Measurements from ENCODE around the gene CLEC5A. TPM values are rescaled to one million over a fixed set of nuclear protein-coding genes. Genes with fewer than 3 reads are reported as not detected.
"Not testable (repeated sequence)": the region's sequence is repeated elsewhere in the genome, so short reads cannot be mapped to it uniquely, and the experiment has no call there.

CLEC5A gene
- total RNA-seq, 2 experiments from 2014 or later = not detected

DNA sequence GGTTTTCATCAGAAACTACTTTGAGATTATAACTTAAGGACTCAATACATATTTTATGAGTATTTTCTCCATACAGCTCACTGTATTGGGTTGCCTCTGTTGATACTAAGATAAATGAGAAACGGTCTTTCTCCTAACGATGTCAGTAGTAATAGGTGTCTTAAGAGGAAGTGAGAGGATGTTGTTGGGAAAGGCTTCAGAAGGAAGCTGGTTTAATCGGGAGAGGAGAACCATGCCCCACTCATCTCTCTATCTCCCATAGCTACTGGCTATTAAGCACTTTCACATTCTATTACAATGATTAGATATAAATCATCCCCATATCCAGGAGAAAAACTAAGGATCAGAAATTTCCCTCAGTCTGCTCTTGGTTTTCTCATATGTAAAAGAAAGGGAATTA is 2.0 kb downstream of the CLEC5A start:
- Mint-ChIP-seq H3K27ac (no peak overlapping the region), H3K9me3 (peaks cover 19% of the 10 kb centered on the region), H3K36me3 (no peaks in the 10 kb centered on the region), H3K4me1 (ENCODE audit: low read depth) (no peaks in the 10 kb centered on the region), H3K4me3 (no peak overlapping the region), H3K27me3 (peaks cover 1% of the 10 kb centered on the region)
- ChIA-PET POLR2A (interaction anchor here (0.6 kb wide), 1 partner anchor 62 kb away, joined by 3 read pairs; no protein-coding TSS in a partner anchor), CTCF (interaction anchor here (0.6 kb wide), 1 partner anchor 31 kb away, joined by 5 read pairs; no protein-coding TSS in a partner anchor)
- no peak for DNase-seq
- intact Hi-C loops (cut with micrococcal nuclease) = no loop called here

DNA sequence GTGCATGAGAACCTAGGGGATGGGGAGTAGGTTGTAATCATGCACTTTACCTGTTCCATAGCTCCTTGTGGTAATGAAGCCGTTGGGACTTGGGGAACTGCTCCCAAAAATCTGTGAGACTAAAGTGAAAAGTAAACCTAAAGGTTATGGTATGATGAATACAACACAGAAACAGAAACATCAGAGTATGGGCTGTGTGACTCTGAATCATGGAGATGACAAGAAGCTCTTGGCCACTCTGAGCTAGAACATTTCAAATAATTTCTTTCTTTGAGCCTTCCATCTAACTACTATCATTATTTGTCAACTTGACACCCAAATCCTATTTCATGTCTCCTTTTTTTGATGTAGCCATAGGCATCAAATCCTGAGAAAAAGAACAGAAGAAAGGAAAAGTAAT is 2.9 kb downstream of the CLEC5A start:
- Mint-ChIP-seq H3K4me3 (no peak overlapping the region), H3K4me1 (ENCODE audit: low read depth) (no peaks in the 10 kb centered on the region), H3K36me3 (no peaks in the 10 kb centered on the region), H3K27ac (no peak overlapping the region), H3K27me3 (peaks cover 1% of the 10 kb centered on the region), H3K9me3 (peaks cover 24% of the 10 kb centered on the region)
- ChIA-PET POLR2A (no interaction called here), CTCF (no interaction called here)
- intact Hi-C loops (cut with micrococcal nuclease) = no loop called here
- DNase-seq = no peak

DNA sequence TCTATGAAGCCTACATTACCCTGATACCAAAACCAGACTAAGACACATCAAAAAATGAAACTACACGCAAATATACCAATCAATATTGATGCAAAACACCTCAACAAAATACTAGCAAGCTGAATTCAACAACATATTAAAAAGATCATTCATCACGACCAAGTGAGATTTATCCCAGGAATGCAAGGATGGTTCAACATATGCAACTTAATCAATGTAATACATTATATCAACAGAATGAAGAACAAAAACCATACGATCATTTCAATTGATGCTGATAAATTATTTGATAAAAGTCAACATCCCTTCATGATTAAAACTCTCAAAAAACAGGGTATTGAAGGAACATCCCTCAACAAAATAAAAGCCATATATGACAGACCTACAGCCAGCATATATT is 5.7 kb downstream of the CLEC5A start:
- Mint-ChIP-seq H3K4me1 (ENCODE audit: low read depth) (no peaks in the 10 kb centered on the region), H3K4me3 (no peak overlapping the region), H3K27me3 (no peaks in the 10 kb centered on the region), H3K27ac (no peak overlapping the region), H3K36me3 (no peaks in the 10 kb centered on the region), H3K9me3 (peaks cover 28% of the 10 kb centered on the region)
- intact Hi-C loops (cut with micrococcal nuclease) = no loop called here
- ChIA-PET CTCF (no interaction called here), POLR2A (no interaction called here)
- DNase-seq = no peak

DNA sequence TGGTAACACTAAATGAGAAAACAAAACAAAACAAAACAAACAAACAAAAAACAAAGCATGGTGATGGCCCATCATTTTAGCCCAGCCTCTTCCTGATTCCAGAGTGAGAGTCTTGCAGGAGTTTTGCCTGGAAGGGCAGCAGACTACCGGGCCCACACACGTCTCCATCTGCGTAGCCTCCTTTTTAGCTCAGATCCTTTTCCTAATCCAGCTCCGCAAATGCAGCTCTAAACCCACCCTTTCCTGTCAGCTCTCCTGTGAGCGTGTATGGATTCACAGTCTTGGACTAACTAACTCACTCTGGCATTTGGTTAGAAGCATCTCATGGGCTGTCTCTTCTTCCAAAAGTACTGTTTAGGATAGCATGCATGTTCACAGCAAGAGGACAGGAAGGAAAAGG is 16.6 kb downstream of the CLEC5A start:
- Mint-ChIP-seq H3K27me3 (peaks cover 3% of the 10 kb centered on the region), H3K4me1 (ENCODE audit: low read depth) (no peaks in the 10 kb centered on the region), H3K4me3 (no peak overlapping the region), H3K36me3 (no peaks in the 10 kb centered on the region), H3K27ac (no peak overlapping the region), H3K9me3 (peaks cover 5% of the 10 kb centered on the region)
- ChIA-PET CTCF (interaction anchor here (0.6 kb wide), 1 partner anchor 72 kb away, joined by 4 read pairs; no protein-coding TSS in a partner anchor), POLR2A (no interaction called here)
- intact Hi-C loops (cut with micrococcal nuclease) = no loop called here
- DNase-seq = no peak

DNA sequence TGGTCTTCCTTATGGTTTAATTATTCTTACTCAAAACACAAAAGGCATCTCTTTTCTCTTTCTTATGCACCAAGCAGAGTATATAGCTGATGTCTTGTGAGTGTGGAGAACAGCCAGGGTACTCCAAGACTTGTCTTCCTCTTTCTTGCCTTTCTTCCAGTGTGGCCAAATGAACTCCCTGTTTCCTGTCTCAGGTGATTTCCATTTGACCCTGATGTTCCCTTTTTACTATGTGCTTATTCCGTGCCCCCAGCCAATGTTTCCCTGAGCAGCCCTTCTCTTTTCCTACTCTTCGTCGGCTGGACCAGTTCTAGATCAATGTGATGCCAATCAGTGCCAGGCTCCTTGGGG is 18.0 kb downstream of the CLEC5A start:
- no peak for DNase-seq
- Mint-ChIP-seq H3K4me3 (no peak overlapping the region), H3K4me1 (ENCODE audit: low read depth) (no peaks in the 10 kb centered on the region), H3K9me3 (peaks cover 5% of the 10 kb centered on the region), H3K36me3 (no peaks in the 10 kb centered on the region), H3K27ac (no peak overlapping the region), H3K27me3 (peaks cover 3% of the 10 kb centered on the region)
- ChIA-PET POLR2A (no interaction called here), CTCF (no interaction called here)
- intact Hi-C loops (cut with micrococcal nuclease) = no loop called here

DNA sequence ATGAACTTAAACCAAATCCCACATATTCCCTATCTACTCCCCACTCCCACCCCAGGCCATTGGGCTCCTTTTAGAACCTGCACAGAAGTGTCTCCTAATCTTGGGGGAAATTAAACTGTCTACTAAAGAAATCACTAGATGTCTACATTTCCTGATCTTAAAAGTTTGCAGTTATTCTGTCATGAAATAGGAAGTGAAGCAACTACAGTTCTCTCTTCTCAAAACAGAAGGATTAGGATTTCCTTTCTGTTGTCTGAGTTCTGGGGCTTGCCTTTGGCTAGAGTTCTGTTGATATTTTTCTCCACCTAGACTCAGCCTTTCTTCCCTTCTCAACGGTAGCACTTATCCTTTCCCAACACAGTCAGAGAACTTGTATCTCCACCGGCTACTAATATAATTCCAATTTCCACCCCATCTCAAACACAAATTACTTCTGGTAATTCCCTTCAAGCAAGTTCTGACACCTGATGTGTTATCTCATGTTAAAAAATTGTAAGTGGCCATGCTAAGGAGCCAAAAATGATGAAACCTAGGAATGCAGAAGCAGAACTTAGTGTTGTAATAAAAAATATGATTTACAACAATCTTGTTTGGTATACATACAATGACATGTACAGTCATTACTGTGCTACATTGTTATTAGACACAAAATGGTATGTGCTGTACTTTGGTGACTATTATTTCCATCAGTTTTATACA is 18.5 kb downstream of the CLEC5A start:
- Mint-ChIP-seq H3K9me3 (peaks cover 5% of the 10 kb centered on the region), H3K4me1 (ENCODE audit: low read depth) (no peaks in the 10 kb centered on the region), H3K27me3 (peaks cover 3% of the 10 kb centered on the region), H3K27ac (no peak overlapping the region), H3K4me3 (no peak overlapping the region), H3K36me3 (no peaks in the 10 kb centered on the region)
- POLR2A ChIA-PET = no interaction called here
- intact Hi-C loops (cut with micrococcal nuclease) = no loop called here
- CTCF ChIA-PET = interaction anchor here (0.6 kb wide), 1 partner anchor 435 kb away, joined by 4 read pairs; no protein-coding TSS in a partner anchor
- DNase-seq = no peak

DNA sequence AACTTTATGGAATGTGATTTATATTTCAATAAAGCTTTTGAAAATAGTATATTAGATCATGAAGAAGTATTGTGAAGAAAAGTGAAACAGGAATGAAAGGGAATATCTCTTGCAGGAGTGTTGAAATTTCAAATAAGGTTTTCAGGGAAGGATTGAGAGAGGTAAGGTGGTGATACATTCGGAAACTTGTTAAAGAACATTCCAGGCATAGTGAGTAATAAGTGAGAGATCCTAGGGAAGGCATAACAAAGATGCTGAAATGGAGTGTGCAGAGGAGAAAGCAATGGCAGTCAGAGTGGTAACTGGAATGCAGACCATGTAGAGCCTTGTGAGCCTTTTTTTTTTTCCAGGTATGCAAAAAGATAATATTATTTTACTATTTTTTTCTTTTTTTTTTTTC is 26.5 kb downstream of the CLEC5A start:
- ChIA-PET POLR2A (no interaction called here), CTCF (no interaction called here)
- DNase-seq = no peak
- H3K36me3 Mint-ChIP-seq = no peaks in the 10 kb centered on the region
- intact Hi-C loops (cut with micrococcal nuclease) = no loop called here
- no peak overlapping the region for H3K4me3 Mint-ChIP-seq
- H3K4me1 Mint-ChIP-seq (ENCODE audit: low read depth) = no peaks in the 10 kb centered on the region
- H3K27me3 Mint-ChIP-seq = no peaks in the 10 kb centered on the region
- H3K27ac Mint-ChIP-seq = no peak overlapping the region
- H3K9me3 Mint-ChIP-seq = peaks cover 2% of the 10 kb centered on the region

DNA sequence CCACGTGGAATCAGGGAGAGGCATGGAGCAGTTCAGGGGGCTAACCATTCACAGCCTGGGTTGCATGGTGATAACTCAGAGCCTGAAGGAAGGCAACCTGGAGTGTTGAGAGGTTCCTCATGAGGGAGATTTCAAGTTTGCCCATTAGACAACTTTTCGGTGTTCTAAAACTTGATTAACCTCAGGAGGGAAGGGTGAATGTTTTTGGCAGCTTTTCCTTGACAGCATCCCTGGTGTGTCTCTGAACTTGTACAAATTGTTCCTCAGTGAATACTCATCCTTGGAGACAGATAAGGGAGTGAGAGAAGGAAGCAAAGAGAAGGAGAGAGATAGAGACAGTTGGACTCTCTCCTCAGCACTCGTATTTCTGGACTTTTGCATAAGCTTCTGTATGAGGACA is 30.7 kb downstream of the CLEC5A start, which contains the start of gene OR9A4:
OR9A4 (plus strand) TSS at position 301 of the 400 bp plus-strand sequence. CDS start 2,477 bp downstream, outside the sequence.
- Mint-ChIP-seq H3K4me3 (no peak within 1 kb of the TSS), H3K9me3 (peaks cover 2% of the 10 kb centered on the region), H3K27ac (no peak within 1 kb of the TSS), H3K36me3 (no peaks in the 10 kb centered on the region), H3K27me3 (peaks cover 2% of the 10 kb centered on the region), H3K4me1 (ENCODE audit: low read depth) (no peaks in the 10 kb centered on the region)
- CTCF ChIA-PET = no interaction called here
- intact Hi-C loops (cut with micrococcal nuclease) = no loop called here
- DNase-seq = no peak
- POLR2A ChIA-PET = no interaction called here

DNA sequence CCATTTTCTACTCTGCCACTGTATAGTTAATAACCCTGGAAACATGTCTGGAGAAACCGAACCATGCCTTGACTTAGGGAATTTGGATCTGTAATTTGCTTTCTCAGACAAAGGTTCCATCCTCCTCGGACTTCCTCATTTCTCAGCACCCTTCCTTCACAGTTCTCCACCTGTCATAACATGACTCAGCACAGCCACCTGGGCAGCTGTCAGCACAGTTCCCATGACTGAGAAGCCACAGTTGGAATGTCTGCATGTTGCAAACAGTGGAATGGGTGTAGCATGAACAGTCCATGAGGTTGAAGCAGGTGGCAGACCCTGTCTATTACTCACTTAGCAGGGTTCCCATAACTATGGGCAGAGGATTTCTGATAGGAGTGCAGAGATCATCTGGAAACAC is 31.2 kb downstream of the CLEC5A start:
- no peaks in the 10 kb centered on the region for H3K36me3 Mint-ChIP-seq
- ChIA-PET CTCF (no interaction called here), POLR2A (no interaction called here)
- peaks cover 2% of the 10 kb centered on the region for H3K9me3 Mint-ChIP-seq
- no peak for DNase-seq
- H3K4me3 Mint-ChIP-seq = no peak overlapping the region
- H3K4me1 Mint-ChIP-seq (ENCODE audit: low read depth) = no peaks in the 10 kb centered on the region
- intact Hi-C loops (cut with micrococcal nuclease) = no loop called here
- H3K27me3 Mint-ChIP-seq = peaks cover 2% of the 10 kb centered on the region
- no peak overlapping the region for H3K27ac Mint-ChIP-seq

DNA sequence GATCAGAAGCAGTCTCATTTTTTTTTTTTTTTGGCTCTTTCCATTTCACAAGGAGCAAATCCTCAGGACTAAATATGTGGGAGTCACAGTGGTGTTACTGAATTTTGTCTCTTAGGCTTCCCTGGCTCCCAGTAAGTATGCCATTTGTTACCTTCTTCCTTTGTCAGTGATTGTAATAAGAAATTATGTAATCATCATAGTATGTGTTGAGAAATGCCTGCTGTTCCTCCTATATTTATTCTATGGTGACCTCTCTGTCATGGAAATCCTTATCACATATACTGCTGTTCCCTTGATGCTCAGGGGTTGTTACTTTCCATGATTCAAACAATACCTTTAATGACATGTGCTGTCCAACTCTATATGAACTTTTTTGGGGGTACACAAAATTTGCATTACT is 35.4 kb downstream of the CLEC5A start:
- DNase-seq = no peak
- no peaks in the 10 kb centered on the region for H3K4me1 Mint-ChIP-seq (ENCODE audit: low read depth)
- H3K27me3 Mint-ChIP-seq = peaks cover 2% of the 10 kb centered on the region
- H3K27ac Mint-ChIP-seq = no peak overlapping the region
- ChIA-PET POLR2A (no interaction called here), CTCF (no interaction called here)
- no peak overlapping the region for H3K4me3 Mint-ChIP-seq
- intact Hi-C loops (cut with micrococcal nuclease) = no loop called here
- H3K9me3 Mint-ChIP-seq = no peaks in the 10 kb centered on the region
- no peaks in the 10 kb centered on the region for H3K36me3 Mint-ChIP-seq

DNA sequence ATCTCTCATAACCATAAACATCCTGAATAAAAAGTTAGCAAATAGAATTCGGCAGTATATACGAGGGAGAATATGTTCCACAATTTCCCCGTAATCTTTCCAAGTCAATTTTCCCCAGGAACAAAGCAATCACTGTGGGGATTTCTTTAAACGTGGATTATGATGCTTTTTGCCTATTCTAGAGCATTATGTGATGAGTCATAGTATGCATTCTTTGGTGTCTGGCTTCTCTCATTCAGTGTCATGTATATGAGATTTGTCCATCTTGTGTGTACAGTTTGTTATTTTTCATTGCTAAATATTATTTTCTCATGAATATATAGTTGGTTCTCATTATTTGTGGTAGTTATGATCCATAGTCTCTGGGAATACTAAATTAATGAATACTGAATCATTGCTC is 40.5 kb downstream of the CLEC5A start:
- no peak for DNase-seq
- H3K9me3 Mint-ChIP-seq = no peaks in the 10 kb centered on the region
- no peaks in the 10 kb centered on the region for H3K36me3 Mint-ChIP-seq
- no peaks in the 10 kb centered on the region for H3K4me1 Mint-ChIP-seq (ENCODE audit: low read depth)
- intact Hi-C loops (cut with micrococcal nuclease) = no loop called here
- no peaks in the 10 kb centered on the region for H3K27me3 Mint-ChIP-seq
- ChIA-PET POLR2A (no interaction called here), CTCF (no interaction called here)
- no peak overlapping the region for H3K27ac Mint-ChIP-seq
- H3K4me3 Mint-ChIP-seq = no peak overlapping the region

DNA sequence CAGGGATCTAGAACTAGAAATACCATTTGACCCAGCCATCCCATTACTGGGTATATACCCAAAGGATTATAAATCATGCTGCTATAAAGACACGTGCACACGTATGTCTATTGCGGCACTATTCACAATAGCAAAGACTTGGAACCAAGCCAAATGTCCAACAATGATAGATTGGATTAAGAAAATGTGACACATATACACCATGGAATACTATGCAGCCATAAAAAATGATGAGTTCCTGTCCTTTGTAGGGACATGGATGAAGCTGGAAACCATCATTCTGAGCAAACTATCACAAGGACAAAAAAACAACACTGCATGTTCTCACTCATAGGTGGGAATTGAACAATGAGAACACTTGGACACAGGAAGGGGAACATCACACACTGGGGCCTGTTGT is 47.4 kb downstream of the CLEC5A start:
- H3K27ac Mint-ChIP-seq; DNase-seq; H3K9me3 Mint-ChIP-seq; H3K27me3 Mint-ChIP-seq; intact Hi-C loops (cut with micrococcal nuclease); CTCF ChIA-PET; H3K36me3 Mint-ChIP-seq; H3K4me3 Mint-ChIP-seq; H3K4me1 Mint-ChIP-seq (ENCODE audit: low read depth); POLR2A ChIA-PET: not testable (repeated sequence)

DNA sequence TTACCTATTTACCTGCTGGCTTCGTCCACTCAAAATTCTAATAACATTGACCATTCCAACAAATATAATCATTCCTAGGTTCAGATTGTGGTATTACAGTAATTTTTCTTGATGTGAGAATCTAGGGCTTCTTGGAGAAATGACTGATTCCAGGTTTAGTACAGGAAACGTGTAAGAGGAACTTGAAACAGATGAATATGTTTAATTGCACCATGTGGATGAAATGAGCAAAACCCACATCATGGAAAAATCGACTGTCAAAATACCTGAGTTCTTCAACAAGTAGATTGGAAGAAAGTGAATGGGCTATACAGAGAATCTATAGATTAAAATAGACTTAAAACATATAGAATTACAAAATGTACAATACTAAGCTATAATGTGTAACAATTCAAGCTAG is 55.4 kb downstream of the CLEC5A start:
- H3K27ac Mint-ChIP-seq = no peak overlapping the region
- POLR2A ChIA-PET = no interaction called here
- intact Hi-C loops (cut with micrococcal nuclease) = no loop called here

More for the DNA sequence above, 55.4 kb downstream of the CLEC5A start:
- H3K4me3 Mint-ChIP-seq = no peak overlapping the region
- CTCF ChIA-PET = no interaction called here
- no peaks in the 10 kb centered on the region for H3K4me1 Mint-ChIP-seq (ENCODE audit: low read depth)
- H3K36me3 Mint-ChIP-seq = no peaks in the 10 kb centered on the region
- peaks cover 1% of the 10 kb centered on the region for H3K27me3 Mint-ChIP-seq
- no peak for DNase-seq
- H3K9me3 Mint-ChIP-seq = no peaks in the 10 kb centered on the region

Data from activated CD4-positive, alpha-beta memory T cell treated with anti-CD3 and anti-CD28 coated beads for 36 hours (primary cell).